GM21528 (cell line): Measurements from ENCODE around the gene CAMK2B.

Experiments used
- ATAC-seq: cut with Tn5 transposase; IDR thresholded peaks from one replicate; pipeline ENCODE4 v1.9.1; 2021; ENCODE audit warnings: mild to moderate bottlenecking, moderate library complexity; ENCODE audit not compliant: unreplicated experiment, low FRiP score

The CAMK2B gene

DNA sequence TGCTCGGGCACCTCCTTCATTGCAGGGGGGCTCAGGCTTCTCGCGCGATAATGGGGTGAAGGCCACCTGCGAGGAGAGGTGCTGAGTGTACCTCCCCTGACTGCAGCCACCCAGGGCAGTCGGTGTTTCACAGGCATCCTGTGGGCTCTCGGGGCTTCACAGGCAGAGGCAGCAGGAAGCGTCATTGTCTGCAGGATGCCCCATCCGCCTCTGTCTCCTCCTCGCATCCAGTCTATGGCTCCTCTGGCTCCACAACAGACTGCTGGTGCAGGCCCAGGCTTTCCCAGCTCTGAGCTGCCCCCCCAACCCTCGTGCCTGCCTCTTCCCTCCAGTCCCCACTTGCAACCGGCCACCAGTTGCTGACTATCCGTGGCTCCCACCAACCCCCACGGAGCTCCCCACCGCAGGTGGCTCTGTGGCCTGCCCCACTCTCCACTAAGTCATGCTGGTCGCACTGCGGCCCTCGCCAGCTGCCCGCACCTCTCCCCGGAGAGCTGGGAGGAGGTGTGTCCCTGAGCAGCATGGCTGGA is 36.5 kb downstream of the CAMK2B start:
- ATAC-seq: no peak

DNA sequence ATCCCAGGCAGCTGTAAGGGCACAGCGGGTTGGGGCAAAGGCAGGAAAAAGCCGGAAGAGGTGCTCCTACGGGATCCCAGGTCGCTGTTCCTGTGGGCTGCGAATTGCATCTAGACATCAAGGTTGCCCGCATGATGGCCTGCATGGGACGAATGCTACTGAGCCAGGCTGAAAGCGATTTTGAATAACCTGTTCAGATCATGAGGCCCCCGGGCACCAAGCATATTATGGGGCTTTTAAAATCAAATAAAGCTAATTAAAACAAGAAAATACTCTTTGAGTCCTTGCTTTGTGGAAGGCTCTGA is 37.1 kb downstream of the CAMK2B start:
- no peak for ATAC-seq

GRCh38 chr7:44287488-44288380 is 37.7 kb downstream of the CAMK2B start:
- no peak for ATAC-seq

DNA sequence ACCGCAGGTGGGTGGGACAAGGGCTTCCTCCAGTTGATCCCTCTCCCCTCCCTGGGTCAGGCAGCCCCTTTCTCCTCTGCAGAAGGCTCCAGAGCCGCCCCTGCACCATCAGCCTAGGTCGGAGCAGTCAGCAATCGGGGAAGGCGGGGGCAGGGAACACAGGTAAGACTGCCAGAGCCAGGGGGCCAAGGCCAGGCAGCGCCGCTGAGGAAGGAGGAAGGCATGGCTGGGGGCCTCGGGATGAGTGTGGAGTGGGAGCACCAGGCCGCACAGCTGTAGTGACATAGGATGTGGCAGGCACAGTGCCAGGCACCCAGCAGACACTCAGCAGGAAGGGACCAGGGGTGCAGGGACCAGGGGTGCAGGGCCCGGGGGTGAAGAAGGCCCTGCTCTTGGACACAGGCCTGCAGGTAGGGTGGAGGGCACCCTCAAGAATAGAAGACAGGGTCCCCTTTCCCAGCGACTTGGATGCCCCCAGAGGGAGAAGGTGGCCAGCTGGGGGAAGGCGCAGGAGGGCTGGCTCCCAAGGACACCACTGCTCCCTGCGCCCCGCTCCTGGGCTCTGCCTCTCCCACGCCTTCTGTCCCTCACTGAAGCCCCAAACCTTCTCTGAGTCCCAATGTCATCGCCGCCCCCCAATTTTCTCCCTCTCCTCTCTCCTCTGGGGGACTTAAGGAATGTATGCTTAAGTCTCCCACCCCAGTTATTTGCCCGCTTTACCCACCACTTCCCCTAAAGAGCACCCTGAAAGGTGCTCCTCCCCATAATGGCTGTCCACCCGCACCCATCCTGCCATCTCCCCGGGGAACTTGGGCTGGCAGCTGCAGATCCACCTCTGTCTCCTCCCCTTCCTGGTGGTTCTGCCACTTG is 38.5 kb downstream of the CAMK2B start:
- no peak for ATAC-seq

DNA sequence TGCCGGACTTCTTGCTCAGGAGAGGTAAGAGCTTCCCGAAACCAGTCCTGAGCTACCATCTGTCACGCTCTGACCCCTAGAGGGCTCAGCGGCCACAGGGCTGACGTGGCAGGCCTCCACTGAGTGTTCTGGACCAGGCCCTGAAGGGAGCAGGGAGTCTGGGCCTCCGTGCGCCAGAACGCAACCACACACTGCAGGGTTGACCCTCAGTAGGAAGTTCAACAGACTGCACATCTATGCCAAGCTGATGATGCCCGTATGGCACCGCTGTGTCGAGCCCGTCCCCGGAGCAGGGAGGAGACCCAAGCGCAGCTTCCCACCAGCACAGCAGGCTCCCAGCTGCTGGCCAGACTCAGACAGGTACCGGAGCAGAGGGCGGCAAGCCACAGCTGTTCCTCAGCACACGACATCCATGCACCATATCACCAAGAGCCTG is 39.2 kb downstream of the CAMK2B start:
- ATAC-seq: no peak

DNA sequence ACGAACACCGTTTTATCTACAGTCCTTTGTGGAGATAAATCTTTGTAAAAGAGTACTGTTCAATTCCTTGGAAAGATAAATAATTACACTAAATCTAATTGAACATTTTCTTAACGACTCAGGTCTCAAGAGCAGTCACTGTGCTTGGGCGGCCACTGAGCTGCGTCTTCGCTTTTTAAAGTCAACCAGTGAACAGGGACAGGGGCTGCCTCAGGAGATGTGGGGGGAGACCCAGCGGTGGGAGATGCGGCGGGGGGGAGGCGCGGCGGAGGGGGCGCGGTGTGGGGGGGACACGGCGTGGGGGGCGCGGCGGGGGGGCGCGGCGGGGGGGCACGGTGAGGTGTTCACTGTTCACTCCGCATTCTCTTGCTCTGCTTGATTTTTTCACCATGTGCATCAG is 39.8 kb downstream of the CAMK2B start:
- no peak for ATAC-seq

GRCh38 chr7:44284881-44285541 is 40.4 kb downstream of the CAMK2B start:
- no peak for ATAC-seq

GRCh38 chr7:44284216-44284615 is 41.2 kb downstream of the CAMK2B start:
- no peak for ATAC-seq

- no peak for ATAC-seq
Observed at GRCh38 chr7:44283381-44284211, 41.8 kb downstream of the CAMK2B start.

- ATAC-seq: no peak
Observed at GRCh38 chr7:44282601-44283171, 42.7 kb downstream of the CAMK2B start.

DNA sequence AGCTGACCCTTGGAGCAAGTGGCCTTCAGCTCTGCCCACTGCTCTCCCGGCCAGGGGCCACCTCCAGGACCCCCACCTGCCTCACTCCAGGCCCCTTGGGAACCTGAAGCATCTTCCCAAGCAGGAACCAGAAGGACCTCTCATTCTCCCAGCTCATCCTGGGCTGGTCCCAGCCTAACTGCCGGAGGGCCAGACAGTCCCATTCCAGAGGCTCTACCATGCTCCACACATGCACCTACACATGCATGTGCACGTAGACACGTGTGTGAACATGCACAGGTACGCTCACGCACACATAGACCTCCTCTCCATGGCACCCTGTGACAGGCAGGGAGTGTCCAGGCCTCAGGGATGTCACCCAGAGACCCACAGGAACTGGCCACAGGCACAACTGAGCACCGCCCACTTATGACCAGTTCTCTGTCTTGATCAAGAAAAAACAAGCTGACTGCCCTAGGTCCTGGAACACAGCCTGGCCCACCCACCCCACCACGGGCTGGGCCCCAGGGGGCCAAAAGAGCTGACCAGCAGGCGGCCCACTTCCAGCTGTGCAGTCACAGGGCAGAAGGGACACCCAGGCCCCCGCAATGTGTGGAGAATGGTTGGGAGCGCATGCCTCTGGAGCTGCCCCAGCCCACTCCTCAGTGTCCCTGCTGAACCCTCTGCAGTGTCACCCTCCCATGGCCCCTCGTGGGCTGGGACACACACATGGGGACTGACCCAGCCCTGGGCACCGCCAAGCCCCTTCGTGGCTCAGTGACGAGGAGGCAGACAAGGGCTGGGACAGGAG is 43.4 kb downstream of the CAMK2B start:
- ATAC-seq: no peak

DNA sequence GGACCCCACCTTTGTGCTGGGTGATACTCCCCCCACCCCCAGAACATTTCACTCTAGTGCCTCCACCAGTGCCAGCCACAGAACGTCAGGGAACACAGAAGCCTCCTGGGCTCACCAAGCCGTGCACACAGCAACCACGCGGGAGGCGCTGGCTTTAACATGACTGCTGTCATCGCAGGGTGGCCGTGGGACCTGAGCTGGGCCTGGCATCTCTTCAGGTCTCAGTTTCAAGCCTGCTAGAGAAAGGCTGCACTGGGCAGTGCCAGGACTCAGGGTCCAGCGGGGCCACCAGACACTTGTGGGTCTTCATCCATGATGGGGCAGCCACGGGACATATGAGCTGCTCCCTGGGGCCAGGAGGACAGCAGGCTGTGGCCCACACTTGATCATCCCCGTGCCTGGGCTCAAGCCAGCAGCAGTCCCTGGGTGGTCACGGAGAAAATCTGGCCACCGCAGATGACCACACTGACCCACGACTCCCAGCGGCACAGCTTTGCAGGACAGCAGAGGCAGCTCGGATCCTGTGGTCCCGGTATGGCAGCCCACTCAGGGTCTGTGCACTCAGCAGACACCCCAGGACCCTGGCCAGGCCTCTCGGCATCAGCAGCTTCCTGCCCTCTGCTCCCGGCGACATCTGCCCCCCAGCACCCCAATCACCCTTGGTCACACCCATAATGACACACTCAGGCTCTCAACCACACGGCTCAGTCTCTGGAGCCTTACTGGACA is 44.2 kb downstream of the CAMK2B start:
- no peak for ATAC-seq

DNA sequence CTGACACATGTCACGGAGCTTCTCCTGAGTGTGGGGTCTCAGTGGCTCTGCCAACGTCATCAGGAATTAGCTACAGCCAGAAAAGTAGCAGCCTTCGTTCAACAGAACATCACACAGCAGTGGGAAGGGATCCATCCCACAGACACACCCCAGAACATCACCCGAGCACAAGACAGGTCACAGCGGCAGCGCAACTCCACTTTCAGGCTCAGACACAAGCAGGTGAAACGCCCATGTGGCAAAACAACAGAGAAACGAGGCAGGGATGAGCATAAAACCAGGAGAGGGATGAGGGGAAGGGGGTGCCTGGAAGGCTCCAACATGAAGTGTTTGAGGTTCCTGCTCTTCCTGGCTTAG is 44.8 kb downstream of the CAMK2B start:
- ATAC-seq: no peak

DNA sequence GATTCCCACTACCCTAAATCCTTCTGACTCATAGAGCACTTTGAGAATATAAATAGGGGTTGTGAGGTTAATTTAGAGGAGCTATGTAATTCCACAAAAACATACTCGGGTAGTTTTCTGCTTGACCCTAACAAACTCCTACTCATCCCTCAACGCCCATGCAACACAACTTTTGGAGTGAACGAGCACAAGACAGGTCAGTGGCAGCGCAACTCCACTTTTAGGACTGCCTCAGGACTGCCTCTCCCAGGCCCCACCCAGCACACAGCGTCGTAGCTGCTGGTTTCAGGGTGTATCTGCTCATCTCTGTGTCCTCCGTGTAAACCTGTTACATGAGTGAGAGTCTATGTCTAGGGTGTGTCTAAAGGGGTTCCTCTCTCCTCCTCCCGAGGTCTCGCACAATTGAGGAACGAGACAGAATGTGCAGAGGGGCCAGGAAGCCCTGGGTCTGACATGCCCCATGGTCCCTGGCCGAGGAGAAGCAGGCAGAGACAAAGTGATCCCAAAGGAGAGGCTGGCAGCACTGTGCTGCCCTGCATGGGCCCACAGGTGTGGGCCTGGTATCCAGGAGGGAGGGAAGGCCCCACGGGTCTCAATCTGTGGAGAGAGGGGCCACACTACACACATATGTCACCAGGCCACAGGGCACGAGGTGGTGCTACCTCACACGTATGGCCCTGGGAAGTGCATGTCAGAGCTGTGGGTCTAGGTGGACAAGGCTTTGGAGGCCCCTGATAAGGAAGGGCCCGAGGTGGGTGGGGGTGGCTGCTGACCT is 45.5 kb downstream of the CAMK2B start:
- ATAC-seq: no peak

DNA sequence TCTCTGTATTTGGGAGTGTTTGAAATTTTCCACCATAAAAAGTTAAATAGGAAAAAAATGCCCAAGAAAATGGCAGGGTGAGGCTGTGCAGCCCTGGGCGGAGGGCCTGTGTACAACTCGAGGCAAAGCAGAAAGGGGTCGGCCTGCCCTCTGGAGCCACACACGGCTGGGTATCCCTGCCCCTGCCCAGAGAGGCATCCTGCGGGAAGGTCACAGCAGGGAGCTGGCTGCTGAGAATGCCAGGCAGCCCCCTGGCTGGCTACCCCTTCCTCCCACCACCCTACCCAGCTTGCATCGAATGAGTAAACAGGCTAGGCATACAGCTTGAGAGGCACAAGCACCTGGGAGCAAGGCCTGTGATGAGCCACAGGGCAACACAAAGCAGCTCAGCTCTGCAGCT is 46.1 kb downstream of the CAMK2B start:
- no peak for ATAC-seq

DNA sequence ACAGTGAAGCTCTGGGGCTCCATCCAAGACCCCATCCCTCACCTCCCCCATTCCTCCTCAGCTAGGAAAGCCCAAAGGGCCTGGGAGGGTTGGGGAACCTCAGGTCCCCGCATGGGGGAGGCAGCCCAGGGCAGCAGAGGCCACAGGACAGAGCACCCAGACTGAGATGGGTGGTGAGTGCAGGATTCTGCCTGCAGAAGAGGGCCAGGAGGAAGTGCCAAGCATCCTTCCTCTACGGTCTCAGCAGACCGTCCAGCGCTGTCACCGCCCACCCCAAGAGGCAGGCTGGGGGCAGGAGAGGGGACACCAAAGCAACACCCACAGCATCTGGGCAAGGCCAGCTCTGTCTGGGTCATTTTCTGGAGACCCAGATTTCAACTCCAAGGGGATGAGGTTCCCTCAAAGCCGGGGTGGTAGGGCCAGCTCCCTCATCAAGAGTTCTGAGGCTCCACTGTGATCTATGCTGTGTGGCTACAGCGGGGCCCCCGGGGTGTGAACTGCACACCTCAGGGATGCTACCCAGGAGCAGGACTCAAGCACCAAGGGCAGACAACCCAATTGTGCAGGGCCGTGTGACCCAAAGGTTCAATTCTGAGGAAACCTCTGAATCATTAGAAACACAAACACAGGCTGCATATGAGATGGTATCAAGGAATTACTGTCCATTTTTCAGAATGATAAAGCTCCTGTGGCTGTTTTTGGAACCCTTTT is 46.8 kb downstream of the CAMK2B start:
- ATAC-seq: no peak

DNA sequence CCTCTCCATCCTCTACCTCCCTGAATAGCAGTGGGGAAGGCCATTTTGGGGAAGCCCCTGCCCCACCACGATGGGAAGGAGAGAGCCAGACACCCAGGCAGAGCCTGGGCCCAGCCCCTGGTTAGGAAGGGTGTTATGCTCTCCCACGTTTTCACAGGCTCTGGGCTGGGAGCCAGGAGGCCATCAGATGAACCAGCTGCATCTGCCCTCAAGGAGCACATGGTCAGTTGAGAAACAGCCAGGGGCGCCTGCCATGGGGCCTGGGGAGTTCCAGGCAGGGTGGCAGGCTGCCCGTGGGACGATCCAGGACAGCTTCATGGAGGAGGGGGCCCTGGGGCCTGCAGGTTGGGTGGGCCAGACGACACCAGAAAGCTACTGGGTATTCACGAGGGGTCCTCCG is 47.5 kb downstream of the CAMK2B start:
- ATAC-seq: no peak
